Esophagus squamous epithelium (tissue), 4 donors: ENCODE results near the gene BCL2L13.

ENCODE experiments used
- POLR2A ChIP-seq, 4 donors: fragments of 450-650 bp; IDR thresholded peaks; one replicate each; pipeline ENCODE4 v1.6.1; 2017; ENCODE audit warnings: antibody characterized with exemption in 4 of 4, mild to moderate bottlenecking in 4 of 4, moderate library complexity in 3 of 4
- TF ChIP-seq, protein P1 (sequence below), 6 experiments: fragments of 450-650 bp in 4 of 6; fragments of 200-600 bp in 2 of 6; sonication (generic) in 2 of 6; IDR thresholded peaks; one replicate each; pipeline ENCODE4 v1.5.1; 2016 to 2019; ENCODE audit warnings: antibody characterized with exemption in 6 of 6, mild to moderate bottlenecking in 4 of 6, moderate library complexity in 4 of 6

DNA sequence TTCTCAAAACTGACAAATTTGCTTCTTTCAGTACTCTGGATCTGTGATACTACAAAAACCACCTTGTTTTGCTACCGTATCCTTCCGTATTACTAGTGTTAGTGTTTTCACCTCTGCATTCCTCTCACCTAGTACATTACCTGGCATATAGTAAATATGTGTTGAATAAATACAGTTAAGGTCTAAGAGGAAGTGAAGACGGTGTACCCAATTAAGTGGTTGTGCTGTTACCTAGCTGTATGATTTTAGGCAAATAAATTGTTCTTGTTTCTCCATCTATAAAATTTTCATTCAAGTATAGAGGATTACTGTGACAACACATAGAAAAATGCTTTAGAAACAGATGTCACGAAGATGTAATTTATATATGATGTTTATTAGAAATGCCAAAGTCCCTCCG lies 8.9 kb downstream of the BCL2L13 start:
- TF ChIP-seq, protein P1, sequence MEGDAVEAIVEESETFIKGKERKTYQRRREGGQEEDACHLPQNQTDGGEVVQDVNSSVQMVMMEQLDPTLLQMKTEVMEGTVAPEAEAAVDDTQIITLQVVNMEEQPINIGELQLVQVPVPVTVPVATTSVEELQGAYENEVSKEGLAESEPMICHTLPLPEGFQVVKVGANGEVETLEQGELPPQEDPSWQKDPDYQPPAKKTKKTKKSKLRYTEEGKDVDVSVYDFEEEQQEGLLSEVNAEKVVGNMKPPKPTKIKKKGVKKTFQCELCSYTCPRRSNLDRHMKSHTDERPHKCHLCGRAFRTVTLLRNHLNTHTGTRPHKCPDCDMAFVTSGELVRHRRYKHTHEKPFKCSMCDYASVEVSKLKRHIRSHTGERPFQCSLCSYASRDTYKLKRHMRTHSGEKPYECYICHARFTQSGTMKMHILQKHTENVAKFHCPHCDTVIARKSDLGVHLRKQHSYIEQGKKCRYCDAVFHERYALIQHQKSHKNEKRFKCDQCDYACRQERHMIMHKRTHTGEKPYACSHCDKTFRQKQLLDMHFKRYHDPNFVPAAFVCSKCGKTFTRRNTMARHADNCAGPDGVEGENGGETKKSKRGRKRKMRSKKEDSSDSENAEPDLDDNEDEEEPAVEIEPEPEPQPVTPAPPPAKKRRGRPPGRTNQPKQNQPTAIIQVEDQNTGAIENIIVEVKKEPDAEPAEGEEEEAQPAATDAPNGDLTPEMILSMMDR (IDR thresholded peaks at IDR 0.05): no peak
- TF ChIP-seq POLR2A (IDR thresholded peaks at IDR 0.05): no peak
